Endothelial cell of umbilical vein (primary cell): ENCODE measurements around the gene CEACAM5. TPM values are rescaled to one million over a fixed set of nuclear protein-coding genes. Genes with fewer than 3 reads are reported as not detected.

Source experiments
- BruUV-seq: library from RNA; stranded (reverse); fragments of 400-500 nt; replicated peaks from 2 replicates; lab custom pipeline; 2021; lab: Mats Ljungman, UMichigan
- CTCF ChIA-PET: fragments of 300-600, 350-600 bp; sonication (Branson Sonifier 250); formaldehyde crosslinking; loops from one replicate; lab custom pipeline; 2021; ENCODE audit warnings: antibody characterized with exemption, inconsistent platforms; lab: Charles Lee
- POLR2A ChIA-PET: fragments of 300-600, 350-600 bp; sonication (Branson Sonifier 250); formaldehyde crosslinking; loops from one replicate; lab custom pipeline; 2021; ENCODE audit warnings: antibody characterized with exemption, inconsistent platforms; lab: Charles Lee
- DNase-seq: peaks from one replicate; pipeline ENCODE4 v3.0.0-alpha.2; 2011; ENCODE audit warnings: low read depth, low spot score
- FAIRE-seq: peaks from 2 replicates; lab custom pipeline; 2011; peaks lifted over from hg19 to GRCh38; lab: Jason Lieb, UNC
- H2AFZ ChIP-seq: 2 replicates; pipeline ENCODE4 v1.6.0; 2012; ENCODE audit warnings: low read depth, low read length, control low read depth, inconsistent platforms
- H3K27ac ChIP-seq: 2 replicates; pipeline ENCODE4 v1.5.1; 2011; ENCODE audit warnings: low read depth, mild to moderate bottlenecking, control low read depth, low read length, moderate library complexity; ENCODE audit not compliant: insufficient read depth
- H3K27me3 ChIP-seq, 2 experiments: 2 replicates each; pipeline versions ENCODE4 v1.6.0 to v1.6.1; 2011; ENCODE audit warnings: low read length in 2 of 2, mixed read lengths in 1 of 2; ENCODE audit not compliant: control insufficient read depth in 2 of 2, insufficient read depth in 2 of 2
- H3K36me3 ChIP-seq, 2 experiments: 2 replicates in 1 of 2; 3 replicates in 1 of 2; pipeline ENCODE4 v1.5.1; 2011; ENCODE audit warnings: low read length in 2 of 2, mild to moderate bottlenecking in 1 of 2, moderate library complexity in 1 of 2; ENCODE audit not compliant: control insufficient read depth in 2 of 2, insufficient read depth in 2 of 2; ENCODE audit errors: extremely low read depth in 1 of 2
- H3K4me1 ChIP-seq: 3 replicates; pipeline ENCODE4 v1.5.1; 2011; ENCODE audit warnings: mild to moderate bottlenecking, low read length; ENCODE audit not compliant: control insufficient read depth, insufficient read depth; ENCODE audit errors: extremely low read depth
- H3K4me2 ChIP-seq: 2 replicates; pipeline ENCODE4 v1.6.1; 2011; ENCODE audit warnings: low read length, control low read depth, mixed read lengths; ENCODE audit not compliant: insufficient read depth
- H3K4me3 ChIP-seq, 3 experiments: fragments of 200-600 bp in 1 of 3; sonication (generic), shearing (Covaris generic) in 1 of 3; replicated peaks in 1 of 3; 2 replicates each; pipeline ENCODE4 v1.5.1; 2011 to 2016; ENCODE audit warnings: control low read depth in 3 of 3, low read length in 3 of 3, mild to moderate bottlenecking in 2 of 3, inconsistent platforms in 1 of 3, low read depth in 1 of 3, moderate library complexity in 1 of 3; ENCODE audit not compliant: insufficient read depth in 1 of 3
- H3K79me2 ChIP-seq: 2 replicates; pipeline ENCODE4 v1.6.0; 2012; ENCODE audit warnings: low read length, inconsistent platforms; ENCODE audit not compliant: control insufficient read depth, insufficient read depth
- H3K9ac ChIP-seq: replicated peaks from 2 replicates; pipeline ENCODE3; 2011; ENCODE audit warnings: low read length, control low read depth; ENCODE audit not compliant: insufficient read depth; ENCODE audit errors: extremely low read depth
- H3K9me1 ChIP-seq: replicated peaks from 3 replicates; pipeline ENCODE4 v1.6.0; 2011; ENCODE audit warnings: mild to moderate bottlenecking, low read length; ENCODE audit not compliant: control insufficient read depth, insufficient read depth; ENCODE audit errors: extremely low read depth
- H3K9me3 ChIP-seq: replicated peaks from 2 replicates; pipeline ENCODE4 v1.5.1; 2012; ENCODE audit warnings: low read length, inconsistent platforms; ENCODE audit not compliant: control insufficient read depth, insufficient read depth
- H4K20me1 ChIP-seq: replicated peaks from 2 replicates; pipeline ENCODE3; 2011; ENCODE audit warnings: mild to moderate bottlenecking, low read length; ENCODE audit not compliant: control insufficient read depth, insufficient read depth; ENCODE audit errors: extremely low read depth
- CTCF ChIP-seq, 2 donors: IDR thresholded peaks; 1 replicate in 1 of 2; 2 replicates in 1 of 2; pipeline ENCODE4 v1.5.1; 2011; ENCODE audit warnings: low read length in 2 of 2, mild to moderate bottlenecking in 2 of 2, moderate library complexity in 2 of 2, control low read depth in 1 of 2, inconsistent platforms in 1 of 2, low read depth in 1 of 2; ENCODE audit not compliant: insufficient read depth in 1 of 2; ENCODE audit errors: extremely low read depth in 1 of 2
- EZH2 ChIP-seq: IDR thresholded peaks from 2 replicates; pipeline ENCODE4 v1.6.1; 2012; ENCODE audit warnings: borderline replicate concordance, low read depth, mild to moderate bottlenecking, moderate library complexity, low read length, inconsistent platforms; ENCODE audit not compliant: severe bottlenecking
- JUN ChIP-seq: IDR thresholded peaks from 2 replicates; pipeline ENCODE4 v1.6.1; 2011; ENCODE audit warnings: borderline replicate concordance, low read depth; ENCODE audit not compliant: insufficient read length, insufficient read depth
- POLR2A ChIP-seq: IDR thresholded peaks from 2 replicates; pipeline ENCODE4 v1.6.1; 2012; ENCODE audit warnings: low read depth, mild to moderate bottlenecking, control low read depth, low read length
- dilution Hi-C: fragments of 300-500 bp; cut with MboI; formaldehyde crosslinking; loops from one replicate; pipeline ENCODE4 v1.15.0; 2019; ENCODE audit warnings: low sequenced_read_pairs; ENCODE audit not compliant: extremely low pct_ligation_motif_present
- intact Hi-C: fragments of 100-400 bp; cut with micrococcal nuclease; formaldehyde crosslinking; loops from one replicate; pipeline ENCODE4 v1.10.0; 2022
- polyA plus RNA-seq, 4 experiments: library from polyadenylated mRNA; depleted of rRNA in 3 of 4; stranded (reverse) in 3 of 4; unstranded in 1 of 4; fragments of >200 nt; gene quantifications; 2 replicates each; pipeline versions ENCODE4 v1.2.1 to v1.2.3, GENCODE V29; 2011 to 2012; ENCODE audit warnings: missing spikeins in 1 of 4
- total RNA-seq: library from RNA; stranded (reverse); gene quantifications from 2 replicates; pipeline ENCODE4 v1.2.3, GENCODE V29; 2021

Gene CEACAM5
- total and polyA plus RNA-seq, 2 donors (not counting 3 experiments of a cell fraction or from before 2014, with no cell fraction given) = not detected

GRCh38 chr19:41753159-41753558, 44.7 kb downstream of the CEACAM5 start:
- no TSS peak for BruUV-seq
- no peak overlapping the region for H3K4me2 ChIP-seq
- H3K27me3 ChIP-seq = peaks cover 0 to 3% of the 10 kb centered on the region in 2 experiments
- ChIA-PET CTCF (interaction anchor here (0.6 to 3.3 kb wide), 37 partner anchors 8 to 718 kb away, joined by 3 to 43 read pairs (median 6); partner anchors contain the start of gene CEACAM3), POLR2A (interaction anchor here (0.7 kb wide), 1 partner anchor 13 kb away, joined by 4 read pairs; no protein-coding TSS in a partner anchor)
- no peaks in the 10 kb centered on the region for H3K9me3 ChIP-seq
- peak; percentile 18 for DNase-seq
- no peaks in the 10 kb centered on the region for H3K9me1 ChIP-seq
- no peak overlapping the region for H3K9ac ChIP-seq
- intact Hi-C loops (loop anchor here (1.0 kb wide), 1 partner anchor 32 kb away; no protein-coding TSS in a partner anchor), dilution Hi-C loops (no loop called here)
- H3K4me3 ChIP-seq = no peak overlapping the region
- no peaks in the 10 kb centered on the region for H3K79me2 ChIP-seq
- no peak overlapping the region for H3K27ac ChIP-seq
- H3K4me1 ChIP-seq = no peaks in the 10 kb centered on the region
- H3K36me3 ChIP-seq = no peaks in the 10 kb centered on the region
- peak; percentile 58 for FAIRE-seq
- TF ChIP-seq JUN (no peak), CTCF (IDR thresholded peaks at IDR 0.05; ENCODE audit: extremely low read depth in 1 of 2, insufficient read depth in 1 of 2, low read depth in 1 of 2, low read length in 2 of 2) (peak; percentile 76 to 85)
- no peaks in the 10 kb centered on the region for H4K20me1 ChIP-seq
- no peak overlapping the region for H2AFZ ChIP-seq

DNA sequence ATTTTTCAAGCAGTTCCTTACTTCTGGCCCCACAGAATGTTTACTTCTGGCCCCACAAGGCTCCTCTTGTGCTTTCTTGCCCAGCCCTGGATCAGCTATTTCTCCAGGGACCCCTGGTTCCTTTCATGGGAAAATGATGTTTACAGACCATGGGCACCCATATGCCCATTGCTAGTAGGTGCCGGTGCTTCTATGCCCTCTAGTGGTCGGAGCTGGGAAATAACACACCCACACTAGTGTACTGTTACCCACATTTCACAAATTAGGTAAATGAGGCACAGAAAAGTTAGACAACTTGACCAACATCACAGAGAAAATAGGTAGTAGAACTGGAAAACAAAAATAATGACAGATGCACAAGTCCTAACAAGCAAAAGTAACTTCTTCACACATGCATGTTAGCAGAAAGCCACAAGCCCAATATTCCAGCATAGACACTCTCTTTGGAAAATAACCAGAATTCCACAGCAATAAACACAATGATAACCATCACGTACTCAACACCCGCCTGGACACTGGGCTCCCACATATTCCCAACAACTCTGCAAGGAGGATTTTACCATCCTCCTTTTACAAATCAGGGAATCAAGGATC, 45.6 kb downstream of the CEACAM5 start:
- H2AFZ ChIP-seq = no peak overlapping the region
- ChIA-PET CTCF (interaction anchor here (1.0 to 3.3 kb wide), 23 partner anchors 9 to 718 kb away, joined by 3 to 43 read pairs (median 7); partner anchors contain the start of gene CEACAM3), POLR2A (no interaction called here)
- no peaks in the 10 kb centered on the region for H3K9me1 ChIP-seq
- H3K4me1 ChIP-seq = no peaks in the 10 kb centered on the region
- H3K36me3 ChIP-seq = no peaks in the 10 kb centered on the region
- H3K27ac ChIP-seq = no peak overlapping the region
- dilution Hi-C loops (no loop called here), intact Hi-C loops (loop anchor here (1.0 kb wide), 1 partner anchor 31 kb away; no protein-coding TSS in a partner anchor)
- no TSS peak for BruUV-seq
- FAIRE-seq (peak; percentile 93), DNase-seq (peak; percentile 30)
- peaks cover 0 to 3% of the 10 kb centered on the region in 2 experiments for H3K27me3 ChIP-seq
- H3K9ac ChIP-seq = no peak overlapping the region
- H4K20me1 ChIP-seq = no peaks in the 10 kb centered on the region
- TF ChIP-seq EZH2 (no peak), CTCF (IDR thresholded peaks at IDR 0.05; ENCODE audit: extremely low read depth in 1 of 2, insufficient read depth in 1 of 2, low read depth in 1 of 2, low read length in 2 of 2) (peak; percentile 62 to 73), POLR2A (no peak)
- H3K4me2 ChIP-seq = no peak overlapping the region
- no peaks in the 10 kb centered on the region for H3K79me2 ChIP-seq
- H3K9me3 ChIP-seq = no peaks in the 10 kb centered on the region
- no peak overlapping the region for H3K4me3 ChIP-seq
